Muscle of arm (tissue), 12 donors: ENCODE measurements around the gene NEDD4L. TPM values are rescaled to one million over a fixed set of nuclear protein-coding genes. Genes with fewer than 3 reads are reported as not detected.

Source experiments
- DNase-seq: peaks from one replicate; pipeline ENCODE4 v3.0.0-alpha.2; 2013
- polyA plus RNA-seq, 12 donors: library from polyadenylated mRNA; unstranded; fragments of 120-200 nt; gene quantifications; one replicate each; pipeline ENCODE4 v1.2.1, GENCODE V29; 2013; ENCODE audit not compliant: insufficient read length in 12 of 12

Gene NEDD4L
- polyA plus RNA-seq, 12 donors = 32.9 to 61.7 (median 43.5) TPM; not detected in 1

DNA sequence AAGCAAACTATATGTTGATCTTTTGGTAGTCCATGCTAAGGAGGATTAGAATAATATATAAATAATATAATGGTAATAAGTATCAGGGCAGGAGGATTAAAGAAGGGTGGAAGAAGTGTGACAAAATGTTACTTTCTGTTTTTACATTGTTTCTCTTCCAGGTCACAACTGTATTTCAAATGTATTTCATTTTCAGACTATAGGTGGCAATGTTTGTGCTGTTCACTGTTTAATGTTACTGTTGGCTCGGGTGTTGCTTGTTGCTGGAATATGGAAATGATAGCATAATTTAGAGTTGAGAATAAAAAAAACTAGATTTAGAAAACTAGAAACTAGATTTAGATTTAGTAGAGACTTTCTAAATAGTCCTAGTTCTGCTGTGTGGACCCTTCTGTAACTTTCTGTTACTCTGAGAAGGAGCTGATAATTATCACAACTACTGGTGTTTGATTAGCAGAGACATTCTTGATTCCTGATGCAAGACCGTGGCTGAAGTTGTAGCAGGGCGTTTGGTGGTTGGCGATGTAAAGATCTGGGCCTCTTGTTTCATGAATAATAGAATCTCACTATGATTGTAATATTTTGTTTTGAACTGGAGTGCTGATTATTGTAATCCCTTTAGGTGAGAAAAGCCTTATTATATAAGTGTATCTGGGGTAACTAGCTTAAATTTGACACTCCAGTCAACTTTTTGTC lies 7.9 kb downstream of the NEDD4L start:
- no peak for DNase-seq

- no peak for DNase-seq
Measured at GRCh38 chr18:58052960-58053359, 8.9 kb downstream of the NEDD4L start.

- DNase-seq = no peak
Measured at GRCh38 chr18:58054041-58054781, 10.2 kb downstream of the NEDD4L start.

DNA sequence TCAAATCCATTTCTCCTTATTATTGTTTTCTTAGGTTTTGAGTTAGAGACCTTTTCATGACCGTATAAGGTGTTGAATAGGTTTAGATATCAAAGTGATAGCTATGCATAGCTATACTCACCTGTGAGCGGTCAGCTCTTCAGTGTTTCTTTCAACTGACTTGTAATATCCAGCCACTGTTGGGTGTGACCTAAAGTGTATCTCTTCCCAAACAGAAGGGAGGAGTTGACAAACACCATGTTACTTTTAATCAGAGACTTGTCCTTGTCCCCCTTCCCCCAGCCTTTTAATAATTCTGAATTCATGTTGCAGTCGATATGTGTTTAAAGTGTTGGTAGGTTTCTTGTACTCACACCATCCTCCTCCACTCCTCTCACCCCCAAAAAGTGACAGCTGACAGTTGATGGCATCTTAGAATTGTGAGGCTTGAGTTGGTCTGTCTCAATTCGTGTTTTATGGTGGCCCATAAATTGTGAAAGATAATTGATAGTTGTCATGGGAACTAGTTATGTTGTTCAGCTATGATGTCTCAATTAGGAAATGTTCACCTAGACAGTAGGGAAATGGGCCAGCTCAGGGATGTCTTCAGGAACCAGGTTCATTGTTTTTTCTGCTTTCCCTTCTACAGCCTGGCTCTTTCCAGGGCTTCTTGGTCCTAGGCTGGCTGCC lies 12.0 kb downstream of the NEDD4L start:
- no peak for DNase-seq

DNA sequence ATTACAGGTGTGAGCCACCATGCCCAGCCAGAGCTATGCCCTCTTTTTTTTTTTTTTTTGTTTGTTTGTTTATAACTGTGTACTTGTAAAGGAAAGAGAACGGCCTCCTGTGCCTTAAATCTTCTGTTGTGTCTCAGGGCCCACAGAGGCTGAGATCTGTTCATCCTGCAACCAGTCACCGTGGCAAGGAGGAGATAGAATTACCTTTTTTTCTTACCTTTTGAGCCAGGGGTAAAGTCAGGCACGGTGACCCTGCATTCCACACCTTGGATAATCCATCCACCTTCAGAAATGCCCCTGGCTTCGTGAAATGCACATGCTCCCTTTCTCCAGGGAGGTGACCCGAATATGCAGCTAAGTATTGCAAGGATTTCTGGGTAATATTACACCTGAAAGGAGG lies 12.8 kb downstream of the NEDD4L start:
- no peak for DNase-seq

- no peak for DNase-seq
Measured at GRCh38 chr18:58057291-58057965, 13.4 kb downstream of the NEDD4L start.

DNA sequence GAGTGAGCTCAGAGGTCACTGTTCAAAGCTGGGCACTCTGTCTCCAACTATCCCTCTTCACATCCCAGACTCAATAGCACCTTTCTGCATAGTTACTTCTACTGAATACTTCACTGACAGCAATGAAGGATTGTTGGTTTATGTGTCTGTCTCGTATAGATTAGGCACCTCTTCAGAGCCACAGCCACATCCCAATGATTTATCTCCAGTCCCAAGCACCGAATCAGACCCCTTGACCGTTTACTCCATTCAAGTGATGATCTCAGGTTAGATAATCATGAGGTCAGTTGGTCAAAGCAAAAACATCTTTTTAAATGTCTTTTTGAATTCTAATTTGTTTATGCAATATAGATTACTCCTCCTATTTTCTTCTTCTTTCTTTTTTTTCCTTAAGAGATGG lies 14.7 kb downstream of the NEDD4L start:
- no peak for DNase-seq

DNA sequence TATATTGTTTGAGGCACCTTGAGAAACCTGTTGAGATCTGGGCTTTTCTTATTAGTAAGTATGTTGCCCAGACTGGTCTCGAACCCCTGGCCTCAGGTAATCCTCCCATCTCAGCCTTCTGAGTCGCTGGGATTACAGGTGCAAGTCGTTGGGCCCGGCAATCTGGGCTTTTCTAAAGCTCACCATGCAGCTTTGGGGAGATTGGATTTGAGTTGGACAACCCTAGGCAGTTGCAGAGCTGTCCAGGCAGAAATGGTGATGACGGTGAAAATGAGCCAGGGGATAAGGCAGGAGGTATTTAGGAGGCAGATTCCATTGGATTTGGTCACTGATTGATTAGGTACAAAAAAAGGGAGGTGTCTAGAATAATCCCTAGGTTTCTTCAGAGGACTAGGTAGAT lies 16.2 kb downstream of the NEDD4L start:
- DNase-seq = no peak

DNA sequence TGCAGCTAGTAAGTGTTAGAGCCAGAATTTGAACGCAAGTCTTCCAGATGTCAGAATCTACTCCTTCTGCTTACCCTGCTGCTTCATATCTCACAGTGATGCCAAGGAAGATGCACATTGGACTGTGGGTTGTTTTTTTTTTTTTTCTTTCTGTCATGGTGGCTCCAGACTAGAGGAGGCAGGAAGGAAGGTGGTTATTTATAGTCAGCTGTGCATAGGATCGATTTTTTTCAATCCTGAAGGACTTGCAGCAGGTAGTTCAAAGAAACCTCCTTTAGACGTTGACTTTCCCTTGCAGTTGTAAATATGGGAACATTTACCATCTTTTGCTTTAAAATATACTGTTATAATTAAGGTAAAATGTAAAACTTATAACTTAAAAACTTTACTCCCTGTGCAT lies 17.3 kb downstream of the NEDD4L start:
- no peak for DNase-seq

- no peak for DNase-seq
Measured at GRCh38 chr18:58064406-58064998, 20.5 kb downstream of the NEDD4L start.

GRCh38 chr18:58065956-58066355 lies 21.9 kb downstream of the NEDD4L start:
- DNase-seq = no peak

DNA sequence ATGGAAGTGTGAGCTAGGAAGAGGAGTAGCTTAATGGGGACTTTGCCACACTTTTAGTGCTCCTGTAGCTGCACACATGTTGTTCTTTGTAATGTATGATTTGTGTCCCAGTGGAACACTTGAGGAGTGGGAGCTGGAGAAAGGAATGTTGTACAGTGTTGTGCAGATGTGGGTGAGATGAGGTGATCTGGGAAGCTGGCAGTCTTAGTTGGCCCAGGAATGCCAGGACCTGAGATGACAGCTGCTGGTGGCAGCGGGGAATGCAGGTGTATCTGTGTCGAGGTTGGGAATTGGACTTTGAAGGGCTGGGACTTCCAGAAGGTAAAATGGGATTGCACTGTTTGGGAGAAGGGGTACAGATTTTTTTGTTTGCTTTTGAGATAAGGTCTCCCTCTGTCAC lies 23.6 kb downstream of the NEDD4L start:
- DNase-seq = no peak

GRCh38 chr18:58069099-58069498 lies 25.1 kb downstream of the NEDD4L start:
- no peak for DNase-seq

- no peak for DNase-seq
Measured at GRCh38 chr18:58069721-58070292, 25.8 kb downstream of the NEDD4L start.

DNA sequence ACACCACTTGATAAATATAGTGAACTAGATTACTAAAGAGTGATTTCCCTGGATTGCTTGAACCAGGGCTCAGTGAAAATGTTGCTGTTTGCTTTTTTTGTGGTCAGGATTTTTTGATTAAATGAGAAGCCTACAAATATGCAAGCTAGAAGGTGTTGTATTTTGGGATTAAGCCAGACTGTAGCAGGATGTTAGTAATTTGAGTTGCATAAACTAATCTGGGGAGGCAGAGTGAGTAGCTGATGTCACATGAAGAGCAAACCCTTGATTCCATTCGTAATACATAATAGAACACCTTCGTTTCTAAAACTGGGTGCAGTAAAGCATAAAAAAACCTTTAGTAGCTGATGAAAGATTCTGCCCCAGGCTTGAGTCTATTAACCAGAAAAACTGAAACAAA lies 32.0 kb downstream of the NEDD4L start:
- no peak for DNase-seq

DNA sequence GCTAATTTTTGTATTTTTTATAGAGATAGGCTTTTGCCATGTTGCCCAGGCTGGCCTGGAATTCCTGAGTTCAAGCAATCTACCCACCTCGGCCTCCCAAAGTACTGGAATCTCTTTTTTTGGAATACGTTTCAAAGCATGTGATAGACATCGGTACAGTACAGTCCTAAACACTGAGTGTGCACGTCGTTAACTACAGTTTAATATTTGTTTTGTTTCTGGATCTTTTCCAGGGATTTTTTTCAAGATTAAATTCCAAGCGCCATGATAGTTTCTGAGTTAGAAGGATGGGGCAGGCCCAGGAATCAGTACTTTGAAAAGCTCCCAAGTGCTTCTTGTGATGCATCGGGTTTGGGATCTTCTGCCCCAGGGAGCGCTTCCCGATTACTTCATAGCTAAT lies 33.3 kb downstream of the NEDD4L start:
- no peak for DNase-seq

DNA sequence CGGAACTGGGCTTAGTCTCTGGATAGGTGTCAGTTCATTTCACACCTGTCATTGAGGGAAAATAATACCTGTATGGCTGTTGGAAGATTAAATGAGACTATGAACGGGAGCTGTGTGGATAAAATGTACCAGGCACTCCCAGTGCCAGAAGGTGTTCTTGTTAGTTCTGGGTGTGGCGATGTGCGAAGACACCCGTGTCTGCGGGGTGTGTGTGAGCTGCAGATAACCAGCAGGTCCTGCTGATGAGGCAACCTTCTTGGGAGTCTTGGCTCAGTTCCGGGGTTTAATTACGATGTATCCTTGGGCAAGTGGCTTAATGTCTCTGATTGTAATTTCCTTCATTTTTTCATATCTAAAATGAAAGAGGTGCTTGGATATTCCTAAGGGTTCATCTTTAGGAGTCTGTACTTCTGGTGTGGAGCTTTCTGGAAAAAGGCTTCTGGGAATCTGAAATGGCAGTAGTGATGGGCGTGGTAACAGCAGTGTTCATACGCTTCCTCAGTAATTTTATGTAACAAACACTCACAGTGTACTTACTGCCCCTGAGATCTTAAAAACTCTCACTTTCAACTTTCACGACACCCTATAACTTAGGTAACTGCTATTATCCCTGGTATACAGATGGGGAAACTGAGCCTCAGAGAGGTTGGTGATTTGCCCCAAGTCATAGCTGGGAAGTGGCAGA lies 35.0 kb downstream of the NEDD4L start:
- no peak for DNase-seq

DNA sequence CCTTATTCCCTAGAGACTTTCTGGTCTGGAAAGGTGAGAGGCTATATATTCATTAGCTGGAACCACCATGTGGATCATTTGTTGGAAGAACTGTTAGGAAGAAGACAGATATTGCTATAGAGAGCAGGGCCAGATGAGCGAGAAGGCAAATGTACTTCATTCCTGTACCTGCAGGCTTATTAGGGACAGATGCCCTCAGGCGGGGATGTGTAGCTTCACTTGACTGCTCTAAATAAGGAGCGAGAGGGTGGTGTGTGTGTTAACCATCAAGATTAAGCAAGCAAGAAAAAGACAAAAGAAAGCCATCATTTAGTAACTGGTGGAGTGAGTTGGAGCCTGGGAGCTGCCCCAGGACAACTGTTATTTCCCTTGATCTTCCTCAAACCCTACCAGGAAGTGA lies 36.4 kb downstream of the NEDD4L start:
- DNase-seq = no peak

DNA sequence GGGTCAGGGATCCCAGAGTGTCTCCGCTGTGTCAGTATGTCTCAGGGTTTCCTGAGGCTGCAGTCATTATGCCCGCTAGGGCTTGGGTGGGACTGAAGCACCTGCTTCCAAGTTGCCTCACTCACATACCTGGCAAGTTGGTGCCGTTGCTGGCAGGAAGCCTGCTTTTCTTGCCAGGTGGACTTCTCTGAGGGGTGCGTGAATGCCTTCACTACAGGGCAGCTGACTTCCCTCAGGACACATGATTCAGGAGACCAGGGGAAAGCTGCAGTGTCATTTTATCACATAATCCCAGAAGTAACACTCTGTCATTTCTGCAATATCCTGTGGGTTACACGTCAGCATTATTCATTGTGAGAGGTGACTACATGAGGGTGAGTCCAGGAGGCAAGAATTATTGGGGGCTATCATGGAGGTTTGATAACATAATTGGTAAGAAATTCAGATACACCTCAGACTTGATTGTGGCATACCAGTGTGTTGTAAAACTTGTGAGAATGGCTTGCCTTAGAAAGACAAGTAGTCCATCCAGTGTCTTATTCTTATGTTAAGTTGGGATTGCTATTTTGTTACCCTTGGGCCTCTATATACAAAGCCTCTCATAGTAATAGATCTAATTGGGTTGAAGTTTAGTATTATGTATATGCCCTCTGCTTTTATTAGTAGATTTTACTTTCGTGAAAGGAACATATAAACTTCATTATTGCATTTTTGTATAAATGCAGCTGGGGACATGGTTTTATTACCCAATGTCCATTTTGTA lies 44.1 kb downstream of the NEDD4L start:
- DNase-seq = no peak

- DNase-seq = no peak
Measured at GRCh38 chr18:58088691-58089065, 44.7 kb downstream of the NEDD4L start.
